Gastrocnemius medialis (tissue), 4 donors: ENCODE results near the gene PAM16.

Source experiments
- CTCF ChIP-seq, 5 experiments: fragments of 450-650 bp in 3 of 5; fragments of 200-600 bp in 2 of 5; sonication (generic) in 2 of 5; IDR thresholded peaks in 4 of 5; conservative IDR thresholded peaks in 1 of 5; 1 replicate in 4 of 5; 2 replicates in 1 of 5; pipeline ENCODE4 v1.5.1; 2016 to 2019; ENCODE audit warnings: antibody characterized with exemption in 5 of 5, mild to moderate bottlenecking in 3 of 5, moderate library complexity in 3 of 5
- POLR2A ChIP-seq, 2 donors: fragments of 450-650 bp; IDR thresholded peaks; one replicate each; pipeline ENCODE4 v1.6.1; 2017; ENCODE audit warnings: antibody characterized with exemption in 2 of 2, mild to moderate bottlenecking in 2 of 2, moderate library complexity in 2 of 2

DNA sequence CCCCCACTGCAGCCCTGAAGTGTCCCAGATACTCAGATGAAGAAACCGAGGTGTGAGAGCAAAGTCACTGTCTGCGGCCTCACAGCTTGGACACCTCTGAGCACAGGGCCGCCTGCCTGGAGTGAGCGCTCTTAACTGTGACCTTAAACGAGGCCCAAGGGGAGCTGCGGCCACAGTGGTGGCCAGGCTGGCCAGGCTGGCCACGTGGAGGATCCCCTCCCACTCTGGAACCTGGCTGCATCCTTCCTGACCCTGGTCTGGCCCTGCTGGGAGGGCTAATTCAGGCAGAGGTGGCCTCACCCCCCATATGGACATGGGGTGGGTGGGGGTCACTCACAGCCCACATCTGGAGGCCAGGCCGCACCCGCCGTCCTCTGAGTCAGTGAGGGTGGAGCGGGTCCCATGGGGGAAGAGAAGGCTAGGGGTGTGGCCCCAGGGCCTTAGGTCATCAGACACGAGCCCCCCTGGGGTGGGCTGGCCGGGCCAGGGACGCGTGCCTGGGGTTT is 27.1 kb upstream of the PAM16 start:
- TF ChIP-seq POLR2A (IDR thresholded peaks at IDR 0.05) (no peak), CTCF (IDR thresholded peaks at IDR 0.05 in 4 of 5, conservative IDR thresholded peaks at IDR 0.05 in 1 of 5) (no peak)
